ENCODE measurements around the gene KCNQ1. TPM values are rescaled to one million over a fixed set of nuclear protein-coding genes. Genes with fewer than 3 reads are reported as not detected.

Gene KCNQ1
- total and polyA plus RNA-seq, 7 donors = 0.48 to 3.1 (median 1.1) TPM

GRCh38 chr11:2765491-2765890 is 320.7 kb downstream of the KCNQ1 start:
- ATAC-seq (no peak), DNase-seq (no peak)
- 55 to 61% (median 60%) methylated on average over 3 of the region's 3 CpGs for WGBS, 3 donors
- Histone ChIP-seq H3K4me3 (no peak overlapping the region), H3K9me3 (no peaks in the 10 kb centered on the region), H3K27me3 (ENCODE audit: insufficient read depth in 3 of 3, low read length in 2 of 3) (no peaks in the 10 kb centered on the region), H3K4me1 (no peaks in the 10 kb centered on the region), H3K36me3 (ENCODE audit: insufficient read depth in 1 of 2, low read depth in 1 of 2) (no peaks in the 10 kb centered on the region), H3K27ac (no peak overlapping the region)
- TF ChIP-seq CTCF (IDR thresholded peaks at IDR 0.05) = no peak
- intact Hi-C loops (cut with DNase I) = no loop called here

- intact Hi-C loops (cut with DNase I) = no loop called here
- 90 to 92% (median 91%) methylated on average over 4 of the region's 4 CpGs for WGBS, 3 donors
Measured at GRCh38 chr11:2766166-2766565, 321.4 kb downstream of the KCNQ1 start.

DNA sequence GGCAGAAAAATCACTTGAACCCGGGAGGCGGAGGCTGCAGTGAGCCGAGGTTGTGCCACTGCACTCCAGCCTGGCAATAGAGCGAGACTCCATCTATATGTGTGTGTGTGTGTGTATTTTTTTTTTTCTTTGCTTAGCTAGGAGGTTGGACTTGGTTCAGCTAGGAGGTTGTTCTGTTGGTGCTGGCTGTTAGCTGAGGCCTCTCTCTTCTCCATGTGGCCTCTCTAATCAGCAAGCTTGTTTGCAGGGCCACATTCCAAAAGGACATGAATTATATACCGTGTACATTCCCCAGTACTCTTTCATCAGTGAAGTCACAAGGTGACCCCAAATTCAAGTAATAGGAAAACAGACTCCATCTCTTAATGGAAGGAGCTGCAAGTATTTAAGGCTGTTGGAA is 322.3 kb downstream of the KCNQ1 start:
- Histone ChIP-seq H3K9me3 (no peaks in the 10 kb centered on the region), H3K27me3 (ENCODE audit: insufficient read depth in 3 of 3, low read length in 2 of 3) (no peaks in the 10 kb centered on the region), H3K4me3 (no peak overlapping the region), H3K27ac (no peak overlapping the region), H3K4me1 (no peaks in the 10 kb centered on the region), H3K36me3 (ENCODE audit: insufficient read depth in 1 of 2, low read depth in 1 of 2) (no peaks in the 10 kb centered on the region)
- no peak for ATAC-seq
- 95 to 98% (median 97%) methylated on average over 5 of the region's 5 CpGs for WGBS, 3 donors
- intact Hi-C loops (cut with DNase I) = no loop called here
- TF ChIP-seq CTCF (IDR thresholded peaks at IDR 0.05) = no peak
- no peak for DNase-seq

More at GRCh38 chr11:2766166-2766565, 321.4 kb downstream of the KCNQ1 start:
- no peak for TF ChIP-seq CTCF (IDR thresholded peaks at IDR 0.05)
- ATAC-seq (no peak), DNase-seq (no peak)
- Histone ChIP-seq H3K36me3 (ENCODE audit: insufficient read depth in 1 of 2, low read depth in 1 of 2) (no peaks in the 10 kb centered on the region), H3K27ac (no peak overlapping the region), H3K4me3 (no peak overlapping the region), H3K27me3 (ENCODE audit: insufficient read depth in 3 of 3, low read length in 2 of 3) (no peaks in the 10 kb centered on the region), H3K4me1 (no peaks in the 10 kb centered on the region), H3K9me3 (no peaks in the 10 kb centered on the region)

DNA sequence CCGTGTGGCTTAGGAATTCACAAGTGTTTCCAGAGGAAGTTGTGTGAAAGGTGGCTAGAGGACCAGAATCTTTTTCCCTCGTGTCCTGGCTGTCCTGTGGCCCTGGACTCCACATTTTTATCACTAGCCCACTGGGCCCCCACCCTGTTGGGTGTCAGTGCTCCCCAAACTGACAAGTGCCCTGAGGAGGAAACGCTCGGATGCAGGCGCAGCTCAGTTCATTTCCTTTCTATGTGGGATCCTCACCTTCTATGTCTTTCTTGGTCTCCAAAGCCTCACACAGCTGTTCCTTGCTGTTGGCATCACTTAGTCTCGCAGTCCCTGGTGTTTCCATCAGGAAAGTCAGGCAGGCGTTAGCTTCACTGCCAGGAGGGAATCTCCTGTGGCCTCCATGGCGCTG is 323.0 kb downstream of the KCNQ1 start:
- Histone ChIP-seq H3K36me3 (ENCODE audit: insufficient read depth in 1 of 2, low read depth in 1 of 2) (no peaks in the 10 kb centered on the region), H3K27ac (no peak overlapping the region), H3K27me3 (ENCODE audit: insufficient read depth in 3 of 3, low read length in 2 of 3) (no peaks in the 10 kb centered on the region), H3K4me3 (no peak overlapping the region), H3K9me3 (no peaks in the 10 kb centered on the region), H3K4me1 (no peaks in the 10 kb centered on the region)
- WGBS, 3 donors = 69 to 88% (median 79%) methylated on average over 8 of the region's 8 CpGs
- intact Hi-C loops (cut with DNase I) = no loop called here
- DNase-seq (no peak), ATAC-seq (no peak)
- no peak for TF ChIP-seq CTCF (IDR thresholded peaks at IDR 0.05)

All from psoas muscle (tissue), 8 donors.